HG02571 (cell line): ENCODE results near the gene CLBA1.

Experiments used
- ATAC-seq: cut with Tn5 transposase; IDR thresholded peaks from one replicate; pipeline ENCODE4 v1.9.1; 2021; ENCODE audit warnings: mild to moderate bottlenecking, moderate library complexity; ENCODE audit not compliant: unreplicated experiment

The CLBA1 gene

DNA sequence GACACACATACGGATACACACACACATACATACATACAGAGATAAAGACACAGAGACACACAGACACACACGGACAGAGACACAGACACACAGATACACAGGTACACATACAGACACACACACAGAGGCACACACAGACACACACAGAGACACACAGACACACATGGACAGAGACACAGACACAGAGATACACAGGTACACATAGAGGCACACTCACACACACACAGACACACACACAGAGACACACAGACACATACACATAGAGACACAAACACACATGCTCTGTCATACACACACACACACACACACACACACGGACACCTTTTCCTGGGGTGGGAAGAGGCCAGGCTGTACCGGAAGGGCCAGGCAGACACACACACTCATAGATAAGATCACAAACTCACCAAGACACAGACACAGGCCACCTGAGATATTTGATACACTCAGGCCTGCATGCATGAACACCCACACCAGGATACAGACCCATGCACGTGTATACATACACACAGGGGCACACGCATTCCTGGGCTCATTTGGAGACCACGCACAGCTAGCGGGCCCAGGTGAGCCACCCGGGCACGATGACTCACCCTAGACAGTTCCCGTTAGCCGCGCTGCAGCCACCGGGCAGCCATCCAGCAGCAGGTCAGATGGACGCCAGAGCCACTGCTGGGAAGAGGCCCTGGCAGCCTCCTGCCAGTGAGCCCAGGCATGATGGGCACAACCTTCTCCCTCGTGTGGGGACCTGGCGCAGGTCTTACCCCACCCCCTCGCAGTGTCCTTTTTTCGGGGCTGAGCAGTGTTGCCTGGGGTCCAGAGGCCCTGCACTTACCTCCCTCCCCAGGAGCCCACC, 5.6 kb upstream of the CLBA1 start:
- no peak for ATAC-seq

- ATAC-seq, result no peak
Measured at GRCh38 chr14:104980611-104981531, 4.7 kb upstream of the CLBA1 start.

DNA sequence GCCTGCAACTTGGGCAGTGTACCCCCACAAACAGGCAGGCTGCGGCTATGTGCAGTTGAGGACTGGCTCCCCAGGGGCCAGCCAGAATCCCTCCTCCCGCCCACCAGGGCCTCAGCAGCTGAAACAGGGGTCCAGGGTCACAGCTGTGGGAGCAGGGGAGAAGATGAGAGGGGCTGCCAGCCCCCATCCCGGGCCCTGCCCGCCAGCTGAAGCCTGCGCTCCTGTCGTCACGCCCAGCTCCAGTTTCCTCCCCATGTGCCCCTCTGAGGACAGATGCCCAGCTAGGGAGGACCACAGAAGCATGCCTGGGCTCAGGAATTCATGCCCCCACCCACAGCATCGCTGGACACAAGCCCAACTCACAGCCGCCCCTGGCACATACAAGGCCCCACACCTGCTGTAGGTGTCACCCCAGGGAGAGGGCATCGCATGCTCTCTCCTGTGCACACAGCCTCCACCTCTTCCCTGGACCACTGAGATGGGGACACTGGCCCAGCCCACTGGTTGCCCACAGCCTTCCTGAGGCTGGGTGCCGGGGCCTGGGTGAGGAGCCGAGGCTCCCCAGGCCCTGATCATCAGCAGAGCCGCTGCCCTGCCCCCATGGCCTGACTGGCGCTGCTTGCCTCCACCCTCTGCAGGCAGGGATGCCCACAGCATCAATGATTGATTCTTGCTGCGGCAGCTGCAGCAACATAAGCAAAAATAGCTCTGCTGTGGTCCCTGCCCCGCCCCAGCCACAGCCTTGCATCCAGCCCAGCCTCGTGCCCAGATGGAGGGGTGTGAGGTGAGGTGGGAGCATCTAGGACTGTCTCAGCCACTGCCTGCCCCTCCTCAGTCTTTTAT, 3.7 kb upstream of the CLBA1 start:
- no peak for ATAC-seq

DNA sequence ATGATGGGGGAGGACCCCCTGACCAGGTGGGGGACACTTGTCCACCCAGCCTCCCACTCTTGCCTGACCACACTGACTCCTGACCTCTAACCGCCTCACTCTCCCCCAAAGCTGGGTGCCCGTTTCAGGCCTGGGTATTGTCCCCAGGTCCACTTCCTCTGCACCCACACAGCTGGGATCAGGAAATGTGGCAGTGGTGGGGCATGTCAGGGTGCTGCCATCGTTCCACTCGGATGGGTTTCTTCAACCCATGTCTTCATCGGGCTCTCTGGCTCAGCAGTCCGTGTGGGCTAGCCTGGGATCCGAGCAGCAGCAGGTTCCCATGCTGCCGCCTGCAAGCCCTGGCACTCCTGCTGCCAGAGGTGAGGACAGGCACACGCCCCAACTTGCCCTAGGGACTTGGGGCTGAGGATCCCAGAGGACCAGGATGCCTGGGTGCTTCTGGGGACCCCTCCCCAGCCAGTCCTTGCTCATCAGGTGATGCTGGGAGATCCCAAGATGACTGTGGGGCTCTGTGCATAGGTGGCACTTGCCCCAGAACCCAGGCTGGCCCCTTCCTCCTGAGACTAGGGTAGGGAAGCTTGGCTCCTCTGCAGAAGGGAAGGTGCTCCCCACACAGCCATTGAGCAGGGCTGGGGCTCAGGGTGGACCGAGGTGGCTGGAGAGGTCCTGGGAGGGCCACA, 2.9 kb upstream of the CLBA1 start:
- no peak for ATAC-seq

DNA sequence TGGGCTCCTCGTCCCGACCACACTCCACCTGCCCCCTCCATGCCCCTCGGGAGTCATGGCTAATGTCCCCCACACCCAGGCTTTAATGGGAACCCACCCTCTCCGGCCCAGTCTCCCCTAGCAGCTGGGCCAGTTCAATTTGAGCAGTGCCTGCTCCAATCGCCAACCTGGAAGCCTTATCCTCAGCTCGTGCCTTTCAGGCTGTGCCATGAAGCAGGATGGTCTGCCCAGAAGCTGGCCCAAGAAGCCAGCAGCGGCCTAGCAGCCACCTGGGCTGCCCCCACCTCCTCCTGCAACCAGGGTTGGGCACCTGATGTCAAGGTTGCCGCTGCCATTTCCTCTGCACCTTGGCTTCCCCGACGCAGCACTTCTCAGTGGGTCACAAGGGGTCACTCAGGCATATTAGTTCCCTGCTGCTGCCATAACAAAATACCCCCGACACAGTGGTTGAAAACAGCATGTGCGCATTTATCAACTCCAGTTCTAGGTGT, 2.3 kb upstream of the CLBA1 start:
- ATAC-seq, result no peak

- ATAC-seq, result no peak
Measured at GRCh38 chr14:104984056-104984894, 1.3 kb upstream of the CLBA1 start.

DNA sequence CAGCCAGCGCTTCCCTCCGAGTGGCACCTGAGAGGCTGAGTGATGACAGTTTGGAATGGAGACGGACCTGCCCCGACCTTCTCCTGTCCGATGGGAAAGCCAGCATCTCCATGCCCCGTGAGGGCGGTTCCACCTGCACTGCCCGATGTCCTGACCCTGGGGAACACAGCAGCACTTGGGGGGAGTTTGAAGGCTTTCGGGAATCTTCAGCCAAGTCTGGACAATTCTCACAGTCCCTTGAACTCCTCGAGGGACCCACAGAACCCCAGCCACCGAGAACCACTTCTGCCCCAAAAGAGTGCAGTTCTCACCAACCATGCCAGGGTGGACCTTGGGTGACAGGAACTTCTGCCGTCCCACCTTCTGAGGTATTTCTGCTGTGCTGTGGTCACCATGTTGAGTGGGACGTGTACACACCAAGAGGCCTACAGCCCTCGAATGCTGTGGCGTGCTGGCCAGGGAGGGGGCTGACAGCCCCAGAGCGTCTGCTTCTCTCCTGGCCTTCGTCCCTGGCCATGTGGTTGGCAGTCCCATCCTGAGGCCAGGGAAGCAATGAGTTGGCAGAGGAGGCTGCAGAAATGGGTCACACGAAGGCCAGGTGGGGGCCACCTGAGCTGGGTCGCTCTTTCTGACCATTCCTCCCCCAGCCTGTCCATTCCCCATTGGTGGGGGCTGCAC, 1.0 kb downstream of the CLBA1 start:
- no peak for ATAC-seq

- no peak for ATAC-seq
Measured at GRCh38 chr14:104989236-104989950, 3.8 kb downstream of the CLBA1 start.

GRCh38 chr14:104989951-104990303, 4.3 kb downstream of the CLBA1 start:
- no peak for ATAC-seq

DNA sequence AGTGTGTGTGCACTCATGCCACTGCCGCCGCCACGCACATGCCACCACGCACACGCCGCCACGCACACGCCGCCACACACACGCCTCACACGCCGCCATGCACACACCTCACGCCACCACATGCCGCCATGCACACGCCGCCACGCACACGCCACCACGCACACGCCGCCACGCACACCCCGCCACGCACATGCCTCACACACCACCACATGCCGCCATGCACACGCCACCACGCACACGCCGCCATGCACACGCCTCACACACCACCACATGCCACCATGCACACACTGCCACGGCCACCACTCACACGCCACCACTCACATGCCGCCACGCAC, 6.3 kb downstream of the CLBA1 start:
- no peak for ATAC-seq

- no peak for ATAC-seq
Measured at GRCh38 chr14:104992501-104992900, 6.9 kb downstream of the CLBA1 start.

DNA sequence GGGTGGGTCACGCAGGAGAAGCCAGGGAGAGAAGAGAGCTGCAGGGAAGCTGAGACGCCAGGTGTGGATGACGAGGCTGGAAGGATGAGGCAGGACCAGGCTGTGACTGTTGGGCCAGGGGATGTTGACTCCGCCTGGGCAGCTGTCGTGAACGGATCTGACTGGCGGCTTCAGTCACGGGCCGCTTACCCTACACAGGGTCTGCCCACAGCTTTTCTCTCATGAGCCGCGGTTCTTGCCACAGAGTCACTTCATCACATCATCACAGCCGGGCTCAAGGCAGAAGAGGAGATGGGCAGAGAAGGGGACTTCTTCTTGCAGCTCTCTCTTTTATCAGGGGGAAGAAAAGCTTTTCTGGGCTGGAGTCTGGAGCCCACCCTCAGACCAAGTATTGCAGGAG, 7.7 kb downstream of the CLBA1 start:
- no peak for ATAC-seq

- no peak for ATAC-seq
Measured at GRCh38 chr14:104993808-104994591, 8.4 kb downstream of the CLBA1 start.

DNA sequence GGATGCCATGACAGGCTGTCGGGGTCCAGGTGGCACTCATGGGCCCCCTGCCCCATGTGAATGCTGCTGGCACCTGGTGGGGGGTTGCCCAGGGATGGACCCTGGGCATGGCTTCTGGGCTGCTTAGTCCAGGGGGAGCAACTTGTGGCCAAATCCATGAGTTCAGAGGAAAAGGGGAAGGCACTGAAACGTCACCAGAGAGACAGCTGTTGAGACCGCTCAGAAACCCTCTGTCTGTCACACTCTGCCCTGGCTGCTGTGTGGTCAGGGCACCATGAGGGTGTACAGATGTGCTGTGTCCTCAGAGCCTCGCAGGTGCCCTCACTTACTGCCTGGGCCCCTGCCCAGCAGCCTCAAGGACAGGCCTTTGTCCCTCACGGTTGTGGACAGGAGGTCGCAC, 9.4 kb downstream of the CLBA1 start:
- ATAC-seq, result no peak

GRCh38 chr14:104996032-104996431, 10.4 kb downstream of the CLBA1 start:
- ATAC-seq, result no peak

DNA sequence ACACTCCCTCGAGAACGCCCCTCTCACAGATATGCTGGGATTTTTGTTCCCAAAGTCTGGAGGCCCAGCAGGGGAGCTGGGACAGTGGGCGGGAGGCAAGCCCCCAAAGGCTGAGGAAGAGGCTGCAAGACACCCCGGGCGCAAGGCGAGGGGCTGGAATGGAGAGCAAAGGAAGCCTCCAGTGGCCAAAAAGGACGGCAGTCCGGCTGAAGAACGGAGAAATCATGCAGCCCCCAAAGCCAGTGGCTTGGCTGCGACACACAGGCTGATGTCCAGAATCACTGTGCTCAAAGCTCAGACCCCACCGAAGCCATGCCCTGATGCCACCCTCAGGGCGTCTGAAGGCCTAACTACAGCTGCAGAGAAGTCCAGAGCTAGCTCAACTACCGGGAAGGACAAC, 10.9 kb downstream of the CLBA1 start:
- ATAC-seq, result no peak

GRCh38 chr14:104998801-104999200, 13.2 kb downstream of the CLBA1 start:
- no peak for ATAC-seq

DNA sequence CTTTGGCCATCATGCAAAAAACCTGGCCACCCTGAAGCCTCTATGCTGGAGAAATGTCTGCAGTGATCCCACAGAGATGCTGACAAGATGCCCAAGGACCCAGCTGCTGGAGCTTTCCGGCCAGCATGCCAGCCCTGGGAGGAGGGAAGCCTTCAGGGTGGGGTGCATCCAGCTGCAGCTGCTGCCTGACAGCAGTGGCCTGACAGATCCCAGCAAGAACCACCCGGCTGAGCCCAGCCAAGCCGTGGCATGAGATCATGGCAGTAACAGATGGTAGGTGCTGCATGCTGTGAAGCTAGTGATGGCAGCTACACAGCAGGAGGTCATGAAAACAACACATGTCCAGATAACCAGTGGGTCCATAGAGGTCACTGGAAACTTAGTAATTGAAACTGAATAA, 13.8 kb downstream of the CLBA1 start:
- no peak for ATAC-seq
